Glomerular visceral epithelial cell (primary cell): Measurements from ENCODE around the gene ABCA8.

ENCODE experiments used
- DNase-seq: peaks from one replicate; pipeline ENCODE4 v3.0.0-alpha.2; 2016; ENCODE audit errors: extremely low spot score

ABCA8 gene

DNA sequence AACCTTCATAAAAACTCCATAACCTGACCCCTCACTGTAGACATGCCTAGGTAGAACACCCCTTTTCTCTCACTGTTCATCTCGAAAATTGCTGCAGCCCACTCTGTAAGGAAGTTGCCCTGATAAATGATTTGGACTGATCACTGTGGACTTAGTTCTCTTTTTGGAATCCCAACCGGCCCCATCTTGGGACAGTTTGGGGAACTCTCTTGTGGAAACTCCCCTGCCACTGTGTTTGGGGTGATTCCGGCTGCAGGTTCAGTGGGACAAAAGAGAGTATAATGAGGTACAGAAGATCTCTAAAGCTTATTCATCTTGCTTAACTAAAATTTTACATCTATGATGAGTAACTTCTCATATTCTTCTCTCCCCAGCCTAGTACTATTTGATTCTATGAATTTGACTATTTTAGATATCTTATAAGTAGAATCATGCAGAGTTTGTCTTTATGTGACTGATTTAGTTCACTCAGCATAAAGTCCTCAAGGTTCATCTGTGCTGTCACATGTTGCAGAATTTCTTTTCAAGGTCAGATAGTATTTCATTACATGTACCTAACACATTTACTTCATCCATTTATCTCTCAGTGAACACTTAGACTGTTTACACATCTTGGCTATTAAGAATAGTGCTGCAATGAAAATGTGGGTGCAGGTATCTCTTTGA is 84.9 kb downstream of the ABCA8 start:
- no peak for DNase-seq

DNA sequence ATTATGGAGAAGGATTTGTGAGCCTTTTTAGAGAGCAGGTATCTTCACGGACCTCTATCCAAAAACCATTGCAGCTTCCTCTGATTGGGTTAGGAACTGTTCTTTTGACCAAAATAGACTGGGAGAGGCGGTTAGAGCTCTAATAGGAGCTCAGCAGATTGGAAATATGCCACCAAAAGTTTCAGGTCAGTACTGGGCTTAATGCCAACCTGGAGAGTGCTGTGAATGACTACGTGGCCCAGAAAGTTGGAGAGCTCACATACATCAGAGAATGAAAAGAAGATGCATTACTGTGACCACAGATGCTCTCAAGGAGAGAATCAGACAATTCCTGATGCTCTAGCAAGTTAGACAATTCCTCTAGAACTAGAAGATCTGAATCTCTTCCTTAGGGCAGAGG is 86.5 kb downstream of the ABCA8 start:
- DNase-seq, result no peak

DNA sequence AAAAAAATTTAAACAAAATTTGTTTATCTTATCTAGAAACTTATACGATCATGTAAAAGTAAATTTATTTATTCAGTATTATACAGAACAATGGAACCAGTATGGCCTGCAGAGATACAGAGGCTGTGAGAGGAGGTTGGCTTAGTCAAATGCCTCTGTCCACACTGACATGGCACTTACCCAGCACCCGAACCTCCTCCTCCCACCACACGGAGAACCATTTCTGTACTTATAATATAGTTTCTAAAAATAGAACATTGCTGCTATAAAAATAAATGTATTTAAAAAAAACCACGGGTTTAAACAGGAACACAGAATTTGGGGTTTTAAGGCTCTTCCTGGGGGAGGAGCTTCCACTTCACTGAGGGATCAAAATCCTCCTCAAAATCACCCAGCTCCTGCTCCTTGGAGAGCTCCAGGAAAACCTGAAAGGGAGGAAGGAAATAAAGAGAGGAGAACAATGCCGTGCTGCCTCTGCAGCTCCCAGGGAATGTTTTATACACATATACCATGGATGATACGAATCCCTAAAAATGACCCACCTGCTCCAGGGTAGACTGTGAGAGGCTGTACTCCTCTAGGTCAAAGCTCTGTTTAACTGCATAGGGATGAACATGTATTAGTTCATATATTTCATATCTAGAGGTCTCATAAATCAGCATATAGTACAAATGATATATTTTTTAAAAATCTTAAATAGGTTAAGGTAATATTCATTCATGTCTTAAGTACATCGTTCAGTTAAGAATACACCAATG is 87.3 kb downstream of the ABCA8 start:
- DNase-seq, result no peak

DNA sequence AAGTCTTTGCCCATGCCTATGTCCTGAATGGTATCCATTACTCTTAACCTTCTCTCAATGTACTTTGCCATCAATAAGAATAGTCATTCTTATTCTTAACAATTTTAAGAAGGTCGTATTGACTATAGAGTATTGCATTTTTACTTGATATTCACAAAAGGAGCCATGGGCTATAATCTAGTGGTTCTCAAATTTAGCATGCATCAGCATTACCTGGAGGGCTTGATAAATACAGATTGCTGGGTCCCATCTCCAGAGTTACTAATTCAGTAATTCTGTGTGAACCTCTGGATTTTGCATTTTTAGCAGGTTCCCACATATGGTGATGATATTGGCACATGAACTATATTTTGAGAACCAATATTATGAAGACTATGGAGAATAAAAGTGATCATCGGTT is 89.6 kb downstream of the ABCA8 start:
- no peak for DNase-seq

DNA sequence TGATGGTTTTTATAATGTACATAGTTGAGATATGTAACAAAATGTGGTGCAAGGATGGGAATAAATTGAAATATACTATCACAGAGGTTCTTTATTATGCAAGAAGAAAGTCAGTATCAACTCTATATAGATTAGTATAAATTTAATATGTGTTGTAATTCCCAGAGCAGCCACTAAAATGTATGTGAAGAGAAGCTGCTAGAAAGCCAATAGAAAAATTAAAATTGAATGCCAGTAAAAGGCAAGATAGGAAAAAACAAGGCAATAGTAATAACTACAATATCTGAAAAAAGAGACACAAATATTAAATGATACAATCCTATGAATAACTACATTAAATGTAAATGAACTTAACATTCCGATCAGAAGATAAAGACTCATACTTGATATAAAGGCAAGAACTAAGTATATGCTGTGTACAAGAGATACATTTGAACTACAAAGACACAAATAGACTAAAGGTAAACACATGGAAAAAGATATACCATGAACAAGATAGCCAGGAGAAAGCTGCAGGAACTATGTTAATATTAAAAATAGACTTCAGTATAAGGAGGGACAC is 92.0 kb downstream of the ABCA8 start:
- no peak for DNase-seq

DNA sequence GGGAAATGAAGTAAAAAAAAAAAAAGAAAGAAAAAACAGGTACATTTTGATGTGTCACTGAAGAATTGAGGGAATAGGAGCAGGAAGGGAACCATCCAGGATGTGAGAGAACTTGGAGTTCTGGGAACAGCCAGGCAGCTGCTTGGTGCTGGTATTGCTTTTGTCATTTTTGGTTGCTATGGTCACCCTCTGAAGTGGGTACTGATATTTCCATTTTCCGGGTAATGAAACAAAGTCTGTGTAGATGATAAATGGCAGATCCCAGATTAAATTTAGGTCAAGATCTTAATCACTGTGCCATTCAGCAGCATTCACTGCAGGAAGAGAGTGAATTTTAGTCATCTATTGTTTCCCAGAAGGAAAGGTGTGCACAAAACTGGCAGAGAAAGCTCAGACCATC is 93.6 kb downstream of the ABCA8 start:
- DNase-seq, result no peak

DNA sequence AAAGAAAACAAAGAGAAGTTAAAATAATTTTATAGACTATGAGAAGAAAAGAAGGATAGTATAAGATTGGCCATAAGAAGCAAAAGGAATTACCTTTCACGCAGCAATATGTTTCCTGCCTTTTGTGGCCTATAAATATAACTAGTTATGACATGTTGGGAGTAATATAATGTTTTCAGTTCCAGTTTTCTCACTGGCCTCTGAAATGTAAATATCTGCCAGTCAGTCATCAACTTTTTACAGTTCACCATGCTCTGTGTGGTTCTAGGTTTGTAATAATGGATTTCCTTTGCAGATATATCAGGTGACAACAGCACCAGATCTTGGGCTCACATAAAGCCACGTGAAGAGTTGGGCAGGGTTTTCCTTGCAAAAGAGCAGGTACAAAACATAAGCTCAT is 94.3 kb downstream of the ABCA8 start:
- no peak for DNase-seq

DNA sequence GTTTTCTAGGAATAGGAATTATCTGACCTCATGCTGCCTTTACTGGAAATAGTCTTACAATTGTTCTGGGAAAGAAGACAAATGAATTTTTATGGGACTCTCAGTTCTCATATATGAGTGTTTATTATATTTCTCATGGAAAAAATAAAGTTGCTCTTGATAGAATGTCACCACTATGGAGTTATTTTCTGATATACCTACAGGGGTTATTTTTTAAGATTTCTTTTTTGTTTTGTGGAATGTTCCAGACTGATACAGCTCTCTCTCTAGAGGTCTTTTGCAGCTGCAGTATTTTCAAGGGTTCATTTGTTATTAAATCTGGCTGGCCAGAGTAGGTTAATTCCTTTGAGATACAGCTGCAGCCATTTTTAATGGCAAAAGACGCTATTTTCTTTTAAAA is 100.7 kb downstream of the ABCA8 start:
- DNase-seq, result no peak

DNA sequence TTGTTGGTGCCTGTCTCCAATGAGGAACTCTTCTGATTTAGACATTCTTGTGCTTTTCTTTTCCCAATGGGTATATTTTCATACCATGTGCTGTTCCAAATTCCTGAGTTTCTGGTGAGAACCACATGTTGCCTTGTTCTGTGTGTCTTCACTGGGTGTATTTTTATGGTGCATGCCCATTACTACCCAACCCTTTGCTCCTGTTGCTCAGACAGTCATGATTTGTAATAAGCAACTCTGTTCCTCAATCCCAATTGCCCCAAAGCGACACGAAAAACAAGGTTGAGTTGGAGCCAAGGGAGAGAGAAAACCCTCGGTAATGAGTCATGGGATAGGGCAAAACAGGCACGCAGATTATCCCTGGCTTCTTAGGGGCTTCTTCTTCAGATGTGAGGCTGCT is 101.8 kb downstream of the ABCA8 start:
- DNase-seq, result no peak

DNA sequence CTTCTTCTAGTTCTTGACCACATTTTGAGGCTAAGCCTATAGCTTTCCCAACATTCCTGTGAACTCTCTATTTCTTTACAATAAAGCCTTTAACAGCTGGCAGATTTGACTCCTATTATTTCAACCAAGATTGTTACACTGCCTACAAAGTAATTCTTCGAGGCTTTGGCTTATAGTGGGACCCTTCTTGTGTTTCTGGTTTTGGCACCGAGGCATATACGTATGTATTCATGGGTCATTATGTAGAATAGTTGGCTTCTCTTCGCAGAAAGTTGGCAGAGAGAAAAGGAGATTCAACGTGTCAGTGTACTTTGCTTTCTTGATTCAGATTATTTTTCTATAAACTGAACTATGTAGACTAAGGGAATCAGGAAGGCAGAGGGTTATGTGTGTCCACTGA is 102.2 kb downstream of the ABCA8 start:
- DNase-seq, result no peak

DNA sequence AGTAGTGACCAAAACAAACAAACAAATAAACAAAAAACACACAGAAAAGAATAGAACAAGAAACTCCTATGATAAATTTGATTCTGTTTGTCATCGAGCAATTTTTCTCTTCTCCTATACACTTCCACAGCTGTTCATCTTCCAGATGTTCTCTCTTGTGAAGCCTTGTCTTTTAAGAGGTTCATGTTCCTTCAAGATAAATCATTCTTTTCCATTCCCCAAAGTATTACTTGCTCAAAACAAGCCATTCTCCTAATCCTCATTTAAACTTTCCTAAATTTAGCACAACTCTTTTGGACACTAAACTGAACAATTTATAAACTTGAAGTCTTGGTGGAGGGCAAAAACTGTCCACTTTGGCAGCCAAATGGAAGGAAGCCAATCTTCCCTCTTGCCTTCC is 103.3 kb downstream of the ABCA8 start:
- no peak for DNase-seq

DNA sequence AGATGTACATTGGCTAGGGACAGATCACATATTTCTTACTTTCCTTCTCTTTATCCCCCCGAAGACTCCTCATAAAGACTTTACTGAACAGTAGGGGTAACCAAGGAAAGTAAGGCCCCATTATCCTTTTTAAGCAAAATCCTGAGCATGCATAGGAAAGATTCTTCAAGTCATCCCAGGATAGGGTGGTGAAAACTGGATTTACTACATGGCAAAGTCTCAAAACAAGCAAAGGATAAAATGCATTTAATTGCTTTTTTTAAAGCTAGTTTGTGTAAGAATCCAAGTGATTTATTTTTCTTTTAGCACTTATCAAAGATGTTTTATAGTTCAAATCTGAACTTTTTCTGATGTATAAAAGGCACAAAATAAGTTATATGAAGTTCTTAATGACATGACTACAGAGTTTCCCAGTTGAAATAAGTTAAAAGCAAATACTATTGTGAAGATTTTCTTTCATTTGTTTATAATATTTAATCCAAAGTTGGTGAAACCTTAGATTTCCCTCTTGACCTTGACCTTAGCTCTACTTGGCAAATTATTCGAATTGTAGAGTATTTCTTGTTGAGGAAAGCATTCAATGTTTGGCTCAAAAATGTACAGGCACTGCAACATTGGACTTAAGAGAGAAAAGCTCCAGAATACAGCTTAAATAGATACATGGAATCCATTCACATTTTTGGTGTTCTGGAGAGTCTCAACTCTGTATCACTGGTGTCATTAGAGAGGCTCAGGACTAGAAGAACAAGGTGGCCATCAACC is 104.3 kb downstream of the ABCA8 start:
- DNase-seq, result no peak

DNA sequence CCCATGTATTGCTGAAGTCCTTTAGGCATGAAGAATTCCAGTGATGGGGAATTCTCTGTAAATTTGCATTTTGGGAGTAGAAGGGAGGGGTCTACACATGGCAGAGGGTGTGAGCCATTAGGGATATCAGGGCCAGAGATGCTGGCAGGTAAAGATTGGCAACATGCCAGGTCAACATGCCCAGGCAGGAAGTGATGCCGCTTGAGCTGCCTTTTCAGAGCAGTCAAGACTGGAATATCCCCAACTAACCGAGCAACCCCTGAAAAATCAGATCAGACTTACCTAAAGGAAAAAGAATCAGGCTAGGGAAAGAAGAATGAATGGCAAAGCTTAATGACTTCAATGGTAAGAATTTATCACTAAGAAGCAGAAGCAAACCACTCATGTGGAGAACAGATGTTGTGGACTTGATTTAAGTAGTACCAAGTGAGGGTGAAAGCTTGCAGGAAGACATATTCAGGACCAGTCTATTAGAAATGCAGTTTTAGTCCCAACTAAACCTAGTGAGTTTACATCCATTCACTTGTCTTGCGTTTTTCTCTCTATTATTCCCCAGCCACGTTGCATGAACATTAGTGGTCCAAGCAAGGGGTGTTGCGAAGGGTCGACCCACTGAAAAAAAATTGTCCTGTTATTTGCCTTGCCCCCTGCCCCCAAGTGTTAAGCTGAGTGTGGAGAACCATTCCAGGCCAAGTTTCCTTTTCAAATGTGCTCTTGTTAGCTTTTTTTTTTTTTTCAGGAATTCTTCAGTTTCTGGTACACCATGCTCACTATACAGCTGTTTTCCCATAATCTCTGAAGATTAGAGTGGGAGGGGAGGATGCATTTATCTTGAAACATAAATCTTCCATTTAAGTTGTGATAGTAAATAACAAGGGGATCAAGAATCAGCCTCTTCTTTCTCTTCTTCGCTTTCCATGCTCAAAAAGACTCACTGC is 105.2 kb downstream of the ABCA8 start:
- DNase-seq, result no peak

DNA sequence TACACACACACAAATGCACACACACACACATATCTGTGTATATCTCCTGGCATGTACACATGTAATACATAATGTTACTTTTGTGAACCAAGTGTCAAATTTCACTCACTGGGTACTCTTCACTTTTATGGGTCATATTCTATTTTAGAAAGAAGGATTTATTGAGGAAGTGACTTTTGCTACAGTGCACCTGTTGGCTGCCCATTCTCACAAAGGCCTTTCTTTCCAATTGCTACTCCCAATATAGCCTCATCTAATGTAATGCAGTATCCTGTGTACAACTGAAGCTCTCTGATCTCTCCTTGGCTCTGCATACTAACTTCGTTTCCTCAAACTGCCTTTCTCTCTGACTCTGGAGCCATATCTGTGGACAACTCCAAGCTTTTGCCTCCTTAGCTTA is 107.5 kb downstream of the ABCA8 start:
- DNase-seq, result no peak

DNA sequence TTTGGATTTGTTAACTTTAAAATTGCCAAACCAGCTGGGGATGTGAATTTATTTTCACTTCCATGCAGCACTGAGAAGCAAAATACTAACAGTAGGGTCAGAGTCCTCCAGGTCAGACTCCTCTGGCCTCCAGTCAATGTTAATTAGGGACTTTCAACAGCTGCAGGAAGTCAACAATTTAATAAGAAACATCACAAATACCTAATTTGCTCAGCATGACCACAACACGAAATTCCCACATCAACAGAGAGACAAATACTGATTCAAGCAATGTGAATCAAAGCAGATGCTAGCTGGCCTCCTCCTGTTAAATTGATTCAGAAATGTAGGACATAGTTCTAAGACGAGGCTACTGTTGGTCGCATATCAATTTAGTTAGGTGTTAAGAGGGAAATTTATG is 111.7 kb downstream of the ABCA8 start:
- DNase-seq, result no peak

DNA sequence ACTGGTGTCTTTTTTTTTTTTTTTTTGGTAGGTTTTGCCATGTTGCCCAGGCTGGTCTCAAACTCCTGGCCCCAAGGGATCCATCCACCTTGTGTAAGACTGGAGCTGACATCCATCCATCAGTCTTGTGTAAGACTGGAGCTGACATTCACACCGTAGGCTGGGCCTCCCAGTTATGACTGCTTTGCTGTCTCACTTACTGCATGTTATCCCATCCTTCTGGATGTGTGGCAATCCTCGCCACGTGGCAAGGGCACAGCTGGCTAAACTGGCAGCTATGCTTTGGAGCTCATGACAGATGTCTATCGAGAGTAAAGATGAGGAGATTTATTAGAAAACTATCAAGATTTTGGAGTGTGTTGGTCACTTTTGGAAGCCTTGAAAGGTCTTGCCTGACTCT is 115.1 kb downstream of the ABCA8 start:
- no peak for DNase-seq

DNA sequence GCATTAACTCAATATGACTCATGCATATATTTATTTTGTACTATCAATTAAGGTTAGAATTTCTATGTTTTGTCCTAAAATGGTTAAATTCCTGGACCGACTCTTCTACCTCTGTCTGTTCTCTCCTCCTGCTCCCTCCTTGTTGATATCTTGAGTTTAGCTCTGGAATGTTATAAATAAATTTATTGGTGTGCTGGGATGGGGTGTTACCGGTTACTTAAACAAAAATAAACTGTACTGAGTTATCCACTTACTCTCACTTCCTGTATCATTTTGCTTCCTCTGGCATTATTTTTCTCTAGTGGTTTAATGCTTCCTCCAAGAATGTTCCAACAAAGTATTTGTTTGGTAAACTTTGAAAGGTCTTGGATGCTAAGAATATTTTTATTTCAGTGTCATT is 120.1 kb downstream of the ABCA8 start:
- no peak for DNase-seq

DNA sequence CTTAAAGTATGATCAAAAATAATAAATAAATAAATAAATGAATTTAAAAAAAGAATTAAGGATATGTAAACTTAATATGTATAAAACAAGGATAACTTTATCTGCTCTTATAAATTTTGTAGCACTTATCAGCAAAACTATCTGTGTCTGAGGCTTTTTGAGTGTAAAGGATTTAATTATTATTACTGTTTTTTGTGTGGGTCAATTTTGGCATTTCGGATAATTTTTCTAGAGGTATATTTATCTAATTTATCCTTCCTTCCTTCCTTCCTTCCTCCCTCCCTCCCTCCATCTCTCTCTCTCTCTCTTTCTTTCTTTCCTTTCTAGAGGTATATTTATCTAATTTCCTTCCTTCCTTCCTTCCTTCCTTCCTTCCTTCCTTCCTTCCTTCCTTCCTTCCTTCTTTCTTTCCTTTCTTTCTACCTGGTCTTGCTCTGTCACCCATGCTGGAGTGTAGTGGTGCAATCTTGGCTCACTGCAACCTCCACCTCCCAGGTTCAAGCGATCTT is 120.8 kb downstream of the ABCA8 start:
- DNase-seq, result no peak

DNA sequence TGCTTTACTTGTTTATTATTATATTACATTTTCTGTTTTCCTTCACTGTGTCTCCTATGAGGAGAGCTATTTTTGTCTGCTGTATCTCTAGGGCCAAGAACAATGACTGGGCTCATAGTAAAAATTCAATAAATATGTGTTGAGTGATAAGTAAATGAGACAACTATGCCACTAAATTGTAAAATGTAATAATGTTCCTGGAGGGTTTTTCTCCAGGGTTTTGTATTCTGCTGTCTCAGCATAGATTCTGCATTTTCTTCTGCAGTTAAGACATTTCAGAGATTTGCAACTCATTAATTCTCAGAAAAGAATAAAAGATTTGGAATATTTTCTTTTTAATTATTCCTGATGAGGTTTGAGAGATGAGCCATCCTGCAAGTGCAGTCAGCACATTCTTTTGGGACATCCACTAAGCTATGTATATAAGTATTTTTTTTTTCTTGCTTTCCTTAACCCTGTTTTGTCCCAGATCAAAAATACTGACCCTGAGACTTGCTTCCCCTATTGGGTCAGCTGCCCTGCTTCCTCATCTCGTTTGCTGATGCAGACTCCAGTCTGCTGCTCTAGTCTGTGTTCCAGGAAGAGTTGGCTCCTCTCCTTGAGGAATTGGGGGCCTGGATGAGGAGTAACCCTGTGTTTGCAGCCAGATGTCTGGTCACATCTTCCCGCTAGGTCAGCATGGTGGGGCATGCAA is 122.9 kb downstream of the ABCA8 start:
- no peak for DNase-seq

DNA sequence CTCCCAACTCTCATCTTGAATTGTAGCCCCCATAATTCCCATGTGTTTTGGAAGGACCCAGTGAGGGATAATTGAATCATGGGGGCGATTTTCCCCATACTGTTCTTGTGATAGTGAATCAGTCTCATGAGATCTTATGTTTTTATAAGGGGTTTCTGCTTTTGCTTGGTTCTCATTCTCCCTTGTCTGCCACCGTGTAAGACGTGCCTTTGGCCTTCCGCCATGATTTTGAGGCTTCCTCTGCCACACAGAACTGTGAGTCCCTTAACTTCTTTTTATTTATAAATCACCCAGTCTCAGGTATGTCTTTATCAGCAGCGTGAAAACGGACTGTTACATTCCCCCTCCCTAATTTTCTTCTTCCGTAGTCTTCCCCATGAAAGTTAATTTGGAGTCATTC is 124.0 kb downstream of the ABCA8 start:
- no peak for DNase-seq

DNA sequence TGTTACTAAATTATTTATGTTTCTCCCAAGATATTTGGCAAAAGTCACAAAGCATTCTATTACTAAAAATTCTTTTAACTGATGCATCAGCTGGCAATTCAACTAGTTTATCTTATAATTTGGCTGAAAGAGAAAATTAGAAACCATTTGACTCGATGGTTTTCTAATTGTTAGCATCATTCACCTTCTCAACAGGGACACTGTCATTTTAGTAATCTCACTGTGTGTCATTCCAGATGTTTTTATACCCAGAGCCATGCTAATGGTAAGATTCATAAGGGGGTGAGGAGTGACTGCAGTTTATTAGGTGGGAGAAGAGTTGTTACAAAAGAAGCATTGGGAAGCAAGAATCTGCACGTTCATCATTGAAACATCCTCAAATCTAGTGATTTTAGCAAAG is 124.9 kb downstream of the ABCA8 start:
- DNase-seq, result no peak
